OCI-LY1 (cell line): ENCODE data around the gene USP48.

ENCODE experiments used
- CTCF ChIP-seq: fragments of 200-600 bp; sonication (generic), shearing (Covaris generic); IDR thresholded peaks from 2 replicates; pipeline ENCODE4 v1.5.1; 2017; ENCODE audit warnings: mild to moderate bottlenecking, antibody characterized with exemption, low read length, moderate library complexity, mixed read lengths
- EZH2 ChIP-seq: fragments of 200-600 bp; sonication (generic), shearing (Covaris generic); IDR thresholded peaks from 2 replicates; pipeline ENCODE4 v1.8.0; 2017; ENCODE audit warnings: borderline replicate concordance, mixed run types, mild to moderate bottlenecking, antibody characterized with exemption, low read length, moderate library complexity, mixed read lengths

GRCh38 chr1:21702780-21703179 is 80.2 kb downstream of the USP48 start:
- TF ChIP-seq CTCF = no peak
- no peak for TF ChIP-seq EZH2
